Stimulated activated CD8-positive, alpha-beta memory T cell treated with anti-CD3 and anti-CD28 coated beads, Interleukin-12 subunit alpha, Interleukin-12 subunit beta, amount 100 ng/mL, for 1 hour (primary cell): ENCODE measurements around the gene DIAPH1.

ENCODE experiments used
- DNase-seq: peaks from one replicate; pipeline ENCODE4 v3.0.0-alpha.2; 2020; ENCODE audit warnings: low read depth

DIAPH1 gene

DNA sequence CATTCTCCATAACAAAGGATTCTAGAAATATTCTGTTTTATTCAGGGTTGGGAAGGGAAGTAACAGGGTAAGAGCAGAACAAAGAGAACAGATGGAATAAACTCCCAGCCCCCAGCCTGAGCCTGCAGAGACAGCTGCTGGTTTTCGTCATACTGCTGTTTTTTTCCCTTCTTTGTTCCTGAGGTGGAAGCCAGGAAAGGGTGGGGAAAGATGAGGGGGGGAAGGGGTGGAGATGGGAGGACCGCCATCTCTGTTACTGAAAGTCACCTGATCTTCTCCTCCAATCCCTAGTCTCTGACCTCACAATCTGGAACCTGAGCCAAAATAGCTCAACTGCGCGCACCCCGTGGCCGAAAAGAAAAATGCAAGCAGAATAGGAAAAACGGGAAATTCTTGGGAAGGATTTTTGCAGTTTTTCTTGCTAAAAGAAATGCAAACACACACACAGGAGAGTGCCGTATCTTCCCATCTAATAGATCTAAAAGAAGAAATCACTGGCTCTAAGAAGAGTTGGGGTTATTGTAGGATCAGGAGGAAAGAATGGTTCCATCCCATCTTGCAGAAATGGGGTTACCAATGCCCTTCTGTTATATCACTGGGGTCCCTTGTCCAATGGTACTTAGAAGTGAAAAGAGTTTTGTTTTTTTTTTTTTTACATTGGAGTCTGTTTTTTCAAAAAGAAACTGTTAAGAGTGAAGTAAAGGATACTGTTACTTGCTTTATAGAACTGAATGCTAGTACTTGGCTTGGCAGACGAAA, 57.9 kb downstream of the DIAPH1 start:
- DNase-seq: no peak

DNA sequence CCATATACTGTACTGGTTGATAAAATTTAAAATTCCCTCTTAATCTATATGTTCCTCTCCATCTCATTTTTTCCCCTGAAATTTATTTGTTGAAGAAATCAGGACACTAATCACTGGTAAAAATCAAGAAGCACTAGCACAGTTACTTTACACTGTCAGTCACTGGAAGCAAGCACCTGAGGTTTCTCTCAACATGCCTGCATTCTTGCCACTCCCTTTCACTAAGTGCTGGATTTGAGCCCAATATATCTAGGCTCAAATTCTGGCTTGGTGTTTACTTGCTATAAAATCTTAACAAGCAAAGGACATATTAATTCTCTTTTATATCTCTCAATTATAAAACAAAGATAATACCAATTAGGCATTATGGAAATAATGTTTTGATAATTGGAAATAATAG, 58.6 kb downstream of the DIAPH1 start:
- DNase-seq: no peak

DNA sequence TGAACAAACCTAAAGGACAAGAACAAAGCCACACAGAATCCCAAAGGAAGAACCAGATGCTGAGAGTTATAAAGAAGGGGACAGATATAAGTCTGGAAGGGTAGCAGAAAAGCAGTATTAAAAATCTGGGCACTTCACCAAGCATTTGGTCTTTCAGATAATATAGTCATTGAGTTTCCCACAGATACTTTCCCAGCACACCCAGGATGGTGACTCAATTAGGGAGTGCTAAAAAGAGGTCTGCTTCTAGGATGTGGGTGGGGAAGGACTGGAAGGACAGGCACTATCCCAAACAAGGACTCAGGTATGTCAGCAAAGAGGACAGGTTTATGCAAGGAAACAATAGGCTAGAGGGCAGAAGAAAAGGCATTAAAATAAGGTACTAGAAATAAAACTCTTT, 59.3 kb downstream of the DIAPH1 start:
- no peak for DNase-seq

DNA sequence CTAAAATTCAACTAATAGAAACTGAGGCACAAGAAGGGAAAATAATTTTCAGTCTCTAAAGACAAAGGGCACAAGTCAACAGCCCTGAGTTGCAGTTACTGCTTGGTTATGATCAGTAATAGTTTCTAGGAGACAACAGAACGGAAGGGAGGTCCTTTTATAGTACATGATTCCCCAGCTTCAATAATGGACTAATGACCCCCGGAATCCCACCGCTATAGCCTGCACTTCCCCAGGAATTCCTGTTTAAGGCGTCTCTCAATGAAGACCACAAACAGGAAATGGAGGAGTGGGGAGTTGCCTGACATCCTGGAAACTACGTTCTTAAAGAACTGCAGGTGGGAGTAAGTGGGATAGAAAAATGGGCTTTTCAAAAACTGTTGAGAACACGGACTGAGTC, 60.6 kb downstream of the DIAPH1 start:
- no peak for DNase-seq

DNA sequence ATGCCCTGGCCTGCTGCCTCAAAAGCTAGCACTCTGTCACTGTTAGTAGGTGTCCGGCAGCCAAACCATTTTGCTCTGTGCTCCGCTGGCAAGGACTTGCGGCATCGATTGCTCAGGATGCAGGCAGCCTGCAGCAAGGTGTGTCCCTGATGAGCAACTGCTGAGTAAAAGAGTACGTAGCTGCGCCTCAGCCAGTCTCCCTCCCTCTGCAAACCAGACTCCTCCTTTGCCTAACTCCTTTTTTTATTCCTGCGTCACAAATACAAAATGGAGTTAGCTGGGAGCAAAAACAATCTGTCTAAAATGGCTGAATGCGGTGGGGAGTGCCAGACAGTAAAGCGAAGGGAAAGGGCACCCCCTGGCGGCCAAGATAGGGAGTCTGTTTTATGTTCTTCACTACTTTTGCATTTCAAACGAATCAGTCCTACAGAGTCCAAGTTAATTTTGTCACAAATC, 61.1 kb downstream of the DIAPH1 start:
- DNase-seq: peak; percentile 59

DNA sequence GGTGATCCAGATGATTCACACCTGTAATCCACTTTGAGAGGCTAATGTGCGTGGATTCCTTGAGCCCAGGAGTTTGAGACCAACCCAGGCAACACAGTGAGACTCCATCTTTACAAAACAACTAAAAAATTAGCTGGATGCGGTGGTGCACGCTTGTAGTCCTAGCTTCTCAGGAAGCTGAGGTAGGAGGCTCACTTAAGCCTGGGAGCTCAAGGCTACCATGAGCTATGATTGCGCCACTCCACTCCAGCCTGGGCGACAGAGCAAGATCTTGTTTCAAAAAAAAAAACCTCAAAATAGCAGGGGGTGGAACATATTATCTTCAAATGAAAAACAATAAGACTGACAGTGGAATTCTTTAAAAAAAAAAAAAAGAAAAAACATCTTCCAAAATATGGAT, 70.9 kb downstream of the DIAPH1 start:
- DNase-seq: no peak

DNA sequence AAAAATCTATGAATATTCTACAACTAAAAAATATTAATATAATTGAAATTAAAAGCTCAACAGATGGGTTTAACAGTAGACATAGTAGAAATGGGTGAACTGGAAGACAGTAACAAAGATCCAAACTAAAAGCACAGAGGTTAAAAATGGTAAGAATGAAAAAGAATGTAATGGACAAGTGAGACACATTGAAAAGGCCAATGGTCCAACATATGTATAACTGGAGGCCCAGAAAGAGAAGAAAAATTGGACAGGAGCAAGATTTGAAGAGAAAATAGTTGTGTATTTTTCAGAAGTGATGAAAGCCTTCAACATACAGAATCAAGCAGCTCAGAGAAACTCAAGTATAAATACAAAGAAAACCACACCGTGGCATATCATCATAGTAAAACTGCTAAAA, 71.3 kb downstream of the DIAPH1 start:
- DNase-seq: no peak

DNA sequence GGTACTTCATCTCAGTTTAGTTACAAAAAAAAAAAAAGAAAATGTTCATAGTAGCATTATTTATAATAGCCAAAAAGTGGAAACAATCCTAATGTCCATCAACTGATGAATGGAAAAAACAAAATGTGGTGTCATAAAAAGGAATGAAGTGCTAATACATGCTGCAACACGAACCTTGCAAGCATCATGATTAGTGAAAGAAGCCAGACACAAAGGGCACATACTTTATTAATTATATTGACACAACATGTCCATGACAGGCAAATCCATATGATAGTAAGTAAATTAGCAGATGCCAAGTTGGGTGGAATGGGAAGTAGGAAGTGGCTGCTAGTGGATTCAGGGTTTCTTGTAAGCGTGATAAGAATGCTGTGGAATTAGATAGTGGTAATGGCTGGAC, 75.7 kb downstream of the DIAPH1 start:
- DNase-seq: no peak

DNA sequence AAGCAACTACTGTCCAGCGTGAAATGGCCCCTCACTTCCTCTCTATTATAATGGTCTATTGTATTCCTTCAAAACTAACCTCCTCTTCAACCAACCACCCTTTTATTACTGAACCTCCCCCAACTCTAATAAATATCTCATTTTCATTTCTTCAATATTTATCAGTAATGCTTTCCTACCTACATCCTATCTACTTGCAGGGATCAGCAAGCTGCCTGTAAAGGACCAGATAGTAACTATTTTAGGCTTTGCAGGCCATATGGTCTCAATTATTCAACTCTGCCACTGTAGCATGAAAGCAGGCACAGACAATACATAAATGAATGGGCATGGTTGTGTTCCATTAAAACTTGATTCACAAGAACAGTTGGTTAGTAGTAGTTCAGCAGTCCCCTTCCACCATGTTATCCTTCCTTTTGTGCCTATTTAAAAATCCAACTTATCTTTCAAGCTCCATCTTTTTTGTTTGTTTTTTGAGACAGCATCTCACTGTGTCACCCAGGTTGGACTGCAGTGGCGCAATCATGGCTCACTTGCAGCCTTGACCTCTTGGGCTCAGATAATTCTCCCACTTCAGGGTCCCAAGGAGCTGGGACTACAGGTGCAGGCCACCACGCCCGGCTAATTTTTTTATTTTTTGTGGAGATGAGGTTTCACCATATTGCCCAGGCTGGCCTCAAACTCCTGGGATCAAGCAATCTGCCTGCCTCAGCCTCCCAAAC, 84.1 kb downstream of the DIAPH1 start:
- DNase-seq: no peak

DNA sequence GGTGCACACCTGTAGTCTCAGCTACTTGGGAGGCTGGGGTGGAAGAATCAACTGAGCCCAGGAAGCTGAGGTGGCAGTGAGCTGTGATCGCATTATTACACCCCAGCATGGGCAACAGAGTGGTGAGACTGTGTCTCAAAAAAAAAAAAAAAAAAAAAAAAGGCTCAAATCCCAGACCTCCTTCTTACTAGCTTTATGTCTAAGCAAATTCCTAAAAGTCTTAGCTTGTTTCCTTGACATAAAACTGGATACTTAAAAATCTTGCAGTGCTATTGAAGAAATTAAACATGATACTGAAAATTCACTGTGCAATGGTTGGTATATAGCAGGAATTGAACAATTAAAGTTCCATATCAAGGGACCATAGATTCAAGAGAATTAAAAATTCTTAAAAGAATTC, 84.9 kb downstream of the DIAPH1 start:
- no peak for DNase-seq

DNA sequence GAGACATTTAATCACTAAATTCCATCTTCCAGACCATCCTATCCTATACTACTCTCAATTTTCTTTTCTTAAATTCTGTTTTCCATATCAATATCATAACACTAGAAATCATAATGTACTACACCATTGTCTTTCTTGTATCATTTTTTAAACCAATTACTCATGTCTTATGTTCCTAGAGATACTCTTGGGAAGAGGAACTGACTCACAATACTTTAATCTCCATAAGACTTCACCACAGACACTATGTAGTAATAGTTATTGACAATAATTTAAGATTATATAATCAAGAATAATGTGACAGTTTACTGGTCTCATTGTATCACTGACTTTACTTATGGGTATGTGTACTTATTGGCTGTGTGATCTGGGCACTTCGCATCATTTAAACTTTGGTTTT, 86.1 kb downstream of the DIAPH1 start:
- no peak for DNase-seq

DNA sequence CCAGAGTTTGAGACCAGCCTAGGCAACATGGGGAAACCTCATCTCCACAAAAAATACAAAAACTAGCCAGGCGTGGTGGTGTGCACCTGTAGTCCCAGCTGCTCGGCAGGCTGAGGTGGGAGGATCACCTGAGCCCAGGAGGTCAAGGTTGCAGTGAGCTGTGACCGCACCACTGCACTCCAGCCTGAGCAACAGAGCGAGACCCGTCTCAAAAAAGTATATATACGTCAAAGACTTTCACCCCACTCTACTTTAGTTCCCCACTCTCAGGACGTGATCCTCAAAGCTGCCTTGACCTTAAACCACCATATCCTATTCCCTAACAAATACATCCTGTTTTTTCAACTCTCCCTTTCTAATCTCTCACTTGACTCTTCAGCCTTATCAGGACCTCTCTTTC, 88.9 kb downstream of the DIAPH1 start:
- no peak for DNase-seq

DNA sequence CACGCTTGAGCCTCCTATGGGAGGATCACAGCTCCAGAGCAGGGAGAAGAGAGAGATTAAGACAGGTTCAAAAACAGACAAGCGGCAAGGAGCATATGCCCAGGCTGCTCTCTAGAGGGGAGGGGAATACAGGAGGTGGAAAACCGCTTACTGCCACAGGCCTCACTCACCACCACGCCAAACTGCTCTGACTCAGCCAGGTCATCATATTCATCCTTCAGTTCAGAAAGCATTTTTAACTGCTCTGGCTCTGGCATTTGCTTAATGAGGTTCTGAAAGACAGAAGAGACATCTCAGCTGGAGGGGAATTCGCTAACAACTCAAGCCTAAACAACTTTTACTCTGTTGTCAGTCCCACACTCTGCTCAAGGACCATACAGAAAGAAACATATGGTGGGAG, 89.8 kb downstream of the DIAPH1 start:
- DNase-seq: no peak

DNA sequence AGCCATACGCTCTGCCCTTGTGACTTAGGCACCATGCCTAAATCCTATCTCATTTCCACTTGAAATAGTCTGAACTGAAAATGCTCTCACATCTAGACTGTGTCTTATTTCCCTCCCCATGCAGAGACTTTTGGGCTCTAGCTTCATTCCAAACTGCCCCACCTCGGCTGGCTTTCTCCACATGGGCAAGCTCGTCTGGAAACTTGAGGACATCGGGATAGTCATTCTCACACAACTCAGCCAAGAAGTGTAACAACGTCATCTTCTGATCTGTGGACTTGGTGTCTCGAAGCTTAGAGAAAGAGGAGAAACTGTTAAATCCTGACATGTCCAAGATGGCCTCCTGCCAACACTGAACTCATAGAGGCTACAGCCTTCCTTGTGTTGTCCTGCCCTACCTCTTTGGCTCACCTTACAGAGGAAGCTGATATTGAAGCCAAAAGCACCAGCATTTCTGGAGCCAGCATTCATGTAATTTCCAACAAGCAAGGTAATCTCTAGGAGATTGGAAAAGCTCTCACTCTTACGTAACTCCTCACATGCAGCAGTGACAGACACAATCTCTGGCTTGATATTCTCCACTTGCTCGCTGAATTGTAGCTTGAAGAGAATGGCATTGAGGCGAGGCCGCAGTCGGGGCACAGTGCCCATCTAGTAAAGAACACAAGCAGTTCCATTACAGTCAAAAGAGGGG, 90.4 kb downstream of the DIAPH1 start:
- no peak for DNase-seq

DNA sequence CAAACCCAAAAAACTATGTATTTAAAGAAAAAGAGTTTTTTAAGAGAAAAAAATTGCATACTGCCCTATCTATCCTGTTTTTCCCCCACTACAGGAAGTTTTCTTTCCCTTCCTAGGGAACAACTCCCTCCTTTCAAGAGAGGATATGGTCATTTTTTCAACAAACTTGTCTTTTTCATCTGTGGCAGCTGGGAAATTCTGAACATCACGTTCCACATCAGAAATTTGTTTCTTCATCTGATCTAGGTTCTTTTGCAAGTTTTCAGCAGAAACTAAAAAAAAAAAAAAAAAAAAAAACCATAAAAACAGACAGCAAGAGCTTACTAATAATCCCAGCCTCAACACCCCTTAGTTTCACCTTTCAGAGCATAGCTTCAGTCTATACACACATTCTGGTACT, 91.4 kb downstream of the DIAPH1 start:
- no peak for DNase-seq

DNA sequence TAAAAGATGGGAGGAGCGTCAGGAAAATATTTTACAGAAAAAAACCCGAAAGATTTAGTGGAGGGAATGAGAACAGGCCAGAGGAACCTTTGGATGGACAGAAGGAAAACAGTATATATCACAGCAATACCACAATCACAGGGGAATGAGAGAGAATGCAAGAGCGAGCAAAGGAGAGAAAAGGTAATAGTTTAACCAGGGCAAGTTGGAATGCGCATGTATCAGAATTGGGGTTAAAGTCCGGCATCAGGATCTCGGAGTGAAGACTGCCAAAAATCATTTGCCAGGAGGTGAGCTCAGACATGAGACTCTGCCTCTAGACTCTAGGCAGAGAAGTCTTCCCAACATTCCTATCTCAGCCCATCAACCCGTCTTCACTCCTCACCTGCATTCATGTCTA, 93.1 kb downstream of the DIAPH1 start:
- no peak for DNase-seq

DNA sequence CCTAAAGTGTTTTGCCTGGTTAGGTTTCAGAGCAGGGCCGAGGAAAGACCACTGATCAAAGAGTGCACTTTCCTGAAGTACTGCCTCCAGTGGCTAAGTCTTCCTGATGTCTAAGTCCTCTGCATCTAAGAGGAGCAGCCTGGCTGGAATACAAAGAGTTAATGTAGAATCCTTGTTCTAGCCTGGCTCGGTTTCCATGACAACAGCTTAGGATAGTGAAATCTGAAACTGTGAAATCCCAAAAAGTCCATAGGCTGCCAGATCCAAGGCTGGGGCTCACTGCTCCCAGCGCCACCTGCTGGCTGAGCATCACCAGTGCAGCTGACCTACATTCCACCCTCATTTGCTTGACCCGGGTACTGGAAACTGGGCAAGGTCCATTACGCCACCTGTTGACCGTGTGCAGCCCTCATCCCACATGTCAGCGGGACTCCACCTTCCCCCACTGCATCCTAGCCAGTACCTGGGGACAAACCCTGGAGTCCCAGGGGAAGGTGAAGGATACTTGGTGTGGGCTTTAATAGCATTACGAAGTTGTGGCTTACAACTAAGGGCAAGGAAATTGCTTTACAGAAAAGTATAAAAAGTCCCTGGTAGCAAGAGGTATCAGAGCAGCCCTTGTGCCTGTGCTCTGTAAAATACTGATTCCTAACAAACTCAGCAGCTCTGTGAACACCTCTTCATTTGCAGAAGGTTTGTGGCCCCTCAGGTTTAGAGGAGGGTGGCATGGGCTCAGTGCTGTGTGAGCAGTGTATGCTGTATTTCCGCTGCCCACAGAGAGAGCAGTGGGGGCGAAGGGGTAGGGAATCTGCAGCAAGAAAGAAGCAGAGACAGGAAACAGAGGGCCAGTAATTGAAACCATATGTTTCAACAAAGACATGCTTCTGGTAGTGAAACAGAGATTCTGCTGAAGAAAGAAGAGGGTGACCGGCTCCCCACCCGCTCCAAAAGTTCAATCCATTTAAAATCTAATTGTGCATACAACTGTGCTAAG, 93.9 kb downstream of the DIAPH1 start:
- peak; percentile 26 for DNase-seq

DNA sequence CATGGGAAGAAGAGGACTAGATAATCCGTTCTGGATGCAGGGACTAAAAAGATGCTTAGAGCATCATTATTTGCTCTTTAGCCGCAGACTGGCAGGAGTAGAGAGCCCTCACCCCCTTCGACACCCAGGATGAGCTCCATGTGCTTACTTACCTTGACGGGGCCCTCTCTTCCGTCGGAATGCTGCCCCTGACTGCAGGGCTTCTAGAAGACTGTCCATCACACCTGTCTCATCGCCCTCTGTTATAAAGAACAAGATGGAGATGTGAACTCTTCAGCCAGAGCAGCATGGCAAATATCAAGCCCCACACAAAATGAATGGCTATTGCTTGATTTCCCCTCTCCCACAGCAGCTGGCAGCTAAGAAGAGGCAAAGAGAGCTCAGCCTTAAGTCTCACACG, 94.8 kb downstream of the DIAPH1 start:
- DNase-seq: no peak

DNA sequence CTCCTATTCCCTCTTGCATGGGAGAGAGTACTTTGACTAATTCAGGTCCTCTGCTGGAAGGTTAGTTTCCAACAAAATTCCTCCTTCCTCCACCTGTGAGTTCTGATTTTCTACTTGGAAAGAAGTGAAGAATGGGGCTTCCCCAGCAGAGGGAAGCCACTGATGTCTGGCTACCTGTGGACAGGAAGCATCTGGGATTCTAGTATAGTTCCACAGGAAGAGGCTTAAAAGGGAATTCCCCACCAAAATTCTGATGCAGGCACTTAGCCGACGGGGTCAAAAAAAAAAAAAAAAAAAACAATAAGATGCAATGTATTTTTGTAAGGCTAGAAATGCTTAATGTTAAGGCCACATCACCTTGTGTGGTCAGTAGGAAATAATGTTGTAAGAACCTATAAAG, 96.5 kb downstream of the DIAPH1 start:
- DNase-seq: no peak

DNA sequence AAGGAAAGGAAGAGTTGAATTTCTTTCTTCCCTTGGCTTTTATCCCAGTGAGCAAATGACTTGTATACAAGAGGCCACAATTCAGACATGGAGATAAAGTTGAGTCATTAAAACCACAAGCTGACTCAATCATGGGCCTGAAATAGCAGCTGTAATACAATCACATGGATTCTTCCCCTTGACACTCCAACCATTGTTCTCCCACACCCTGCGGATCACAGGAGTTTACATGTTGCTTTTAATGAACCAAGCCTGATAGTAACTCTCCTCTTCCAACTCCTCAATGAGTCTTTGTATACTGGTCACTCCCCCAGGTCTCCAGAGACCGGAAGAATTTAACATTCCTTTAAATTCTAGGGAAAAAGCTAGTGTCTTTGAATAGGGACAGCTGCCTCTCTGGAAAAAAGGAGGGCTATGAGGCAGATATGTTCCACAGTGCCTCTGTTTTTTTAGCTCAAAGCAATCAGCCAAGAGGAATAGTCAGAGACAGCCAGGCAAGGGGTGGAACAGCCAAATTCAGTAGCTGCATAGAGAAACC, 97.5 kb downstream of the DIAPH1 start:
- DNase-seq: no peak
